Astrocyte (in vitro differentiated cells and primary cell): ENCODE results near the gene BLOC1S4. TPM values are rescaled to one million over a fixed set of nuclear protein-coding genes. Genes with fewer than 3 reads are reported as not detected.

Source experiments
- DNase-seq: peaks from one replicate; pipeline ENCODE4 v3.0.0-alpha.2; 2010; ENCODE audit warnings: low read depth
- FAIRE-seq: peaks from 2 replicates; lab custom pipeline; 2011; peaks lifted over from hg19 to GRCh38; lab: Jason Lieb, UNC
- H2AFZ ChIP-seq: 2 replicates; pipeline ENCODE4 v1.6.0; 2012; ENCODE audit warnings: low read depth, low read length, inconsistent platforms
- H3K27ac ChIP-seq: 2 replicates; pipeline ENCODE4 v1.5.1; 2011; ENCODE audit warnings: low read depth, low read length, inconsistent platforms
- H3K27me3 ChIP-seq: 2 replicates; pipeline ENCODE4 v1.6.0; 2011; ENCODE audit warnings: low read length, inconsistent platforms; ENCODE audit not compliant: insufficient read depth
- H3K36me3 ChIP-seq: 2 replicates; pipeline ENCODE4 v1.5.1; 2011; ENCODE audit warnings: low read length, inconsistent platforms; ENCODE audit not compliant: insufficient read depth
- H3K4me1 ChIP-seq: 2 replicates; pipeline ENCODE4 v1.5.1; 2011; ENCODE audit warnings: low read length, inconsistent platforms; ENCODE audit not compliant: insufficient read depth
- H3K4me2 ChIP-seq: 2 replicates; pipeline ENCODE4 v1.6.0; 2012; ENCODE audit warnings: low read length, inconsistent platforms
- H3K4me3 ChIP-seq: 2 replicates; pipeline ENCODE4 v1.5.1; 2011; ENCODE audit warnings: low read depth, mild to moderate bottlenecking, low read length, inconsistent platforms; ENCODE audit not compliant: insufficient read depth
- H3K79me2 ChIP-seq: 2 replicates; pipeline ENCODE4 v1.6.0; 2012; ENCODE audit warnings: mild to moderate bottlenecking, low read length, inconsistent platforms; ENCODE audit not compliant: insufficient read depth
- H3K9ac ChIP-seq: 2 replicates; pipeline ENCODE4 v1.6.0; 2012; ENCODE audit warnings: mild to moderate bottlenecking, low read length, inconsistent platforms
- H3K9me3 ChIP-seq: 2 replicates; pipeline ENCODE4 v1.5.1; 2012; ENCODE audit warnings: low read depth, mild to moderate bottlenecking, low read length, inconsistent platforms; ENCODE audit not compliant: insufficient read depth
- H4K20me1 ChIP-seq: 2 replicates; pipeline ENCODE4 v1.6.0; 2012; ENCODE audit warnings: low read length, inconsistent platforms; ENCODE audit not compliant: insufficient read depth
- H3K27ac Mint-ChIP-seq: one replicate; pipeline ENCODE4 v1.8.0; 2021; ENCODE audit warnings: mild to moderate bottlenecking, mixed read lengths; ENCODE audit not compliant: unreplicated experiment
- H3K27me3 Mint-ChIP-seq: one replicate; pipeline ENCODE4 v1.8.0; 2021; ENCODE audit warnings: low read depth, mixed read lengths; ENCODE audit not compliant: unreplicated experiment
- H3K36me3 Mint-ChIP-seq: one replicate; pipeline ENCODE4 v1.8.0; 2021; ENCODE audit warnings: low read depth, mixed read lengths; ENCODE audit not compliant: unreplicated experiment
- H3K4me1 Mint-ChIP-seq: one replicate; pipeline ENCODE4 v1.8.0; 2021; ENCODE audit warnings: low read depth, mixed read lengths; ENCODE audit not compliant: unreplicated experiment
- H3K4me3 Mint-ChIP-seq: one replicate; pipeline ENCODE4 v1.8.0; 2021; ENCODE audit warnings: mild to moderate bottlenecking, moderate library complexity, mixed read lengths; ENCODE audit not compliant: unreplicated experiment
- H3K9me3 Mint-ChIP-seq: one replicate; pipeline ENCODE4 v1.8.0; 2021; ENCODE audit warnings: mild to moderate bottlenecking, mixed read lengths; ENCODE audit not compliant: unreplicated experiment
- EZH2 ChIP-seq: IDR thresholded peaks from 2 replicates; pipeline ENCODE4 v1.6.1; 2012; ENCODE audit warnings: mild to moderate bottlenecking, low read length, inconsistent platforms; ENCODE audit not compliant: insufficient read depth
- total RNA-seq: library from RNA; stranded (reverse); gene quantifications from 2 replicates; pipeline ENCODE4 v1.2.1, GENCODE V29; 2021
- TF ChIP-seq, protein P1 (sequence below): IDR thresholded peaks from 2 replicates; pipeline ENCODE4 v1.5.1; 2011; ENCODE audit warnings: low read depth, mild to moderate bottlenecking, inconsistent platforms, low read length, moderate library complexity; ENCODE audit not compliant: insufficient read depth

The BLOC1S4 gene
- total RNA-seq, 1 donor from 2014 or later, result 20.9 TPM

DNA sequence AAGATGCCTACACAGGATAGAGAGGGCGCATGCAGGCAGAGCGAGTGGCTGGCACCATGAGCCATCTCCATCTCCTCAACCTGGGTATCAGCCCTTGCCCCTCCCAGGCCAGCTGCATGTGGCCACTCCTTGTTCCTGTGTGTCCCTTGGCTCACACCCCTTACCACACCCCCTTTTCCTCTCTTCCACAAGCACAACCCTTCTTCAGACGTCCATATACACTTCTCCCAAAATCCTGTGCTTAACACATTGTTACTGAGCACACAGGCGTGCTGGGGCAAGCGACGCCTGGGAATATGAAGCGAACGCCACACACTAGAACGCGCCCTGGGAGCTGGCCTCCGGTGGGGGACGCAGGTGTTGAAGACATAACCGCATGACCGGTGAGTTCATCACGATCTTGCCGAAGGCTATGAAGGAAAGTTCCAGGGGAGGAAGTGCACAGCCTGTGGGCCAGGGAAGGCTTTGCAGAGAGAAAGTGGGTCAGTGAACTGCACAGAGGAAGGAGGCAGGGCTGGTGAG lies 47.4 kb downstream of the BLOC1S4 start:
- H3K27ac Mint-ChIP-seq, result no peak overlapping the region
- Histone ChIP-seq H3K4me1 (peaks cover 3% of the 10 kb centered on the region), H4K20me1 (no peaks in the 10 kb centered on the region), H3K4me3 (no peak overlapping the region), H3K27ac (no peak overlapping the region), H3K9me3 (no peaks in the 10 kb centered on the region), H3K79me2 (no peaks in the 10 kb centered on the region), H2AFZ (no peak overlapping the region), H3K4me2 (no peak overlapping the region), H3K9ac (no peak overlapping the region), H3K36me3 (no peaks in the 10 kb centered on the region), H3K27me3 (no peaks in the 10 kb centered on the region)
- H3K27me3 Mint-ChIP-seq, result peaks cover 18% of the 10 kb centered on the region
- H3K36me3 Mint-ChIP-seq, result peaks cover 2% of the 10 kb centered on the region
- no peak for TF ChIP-seq EZH2
- TF ChIP-seq, protein P1, sequence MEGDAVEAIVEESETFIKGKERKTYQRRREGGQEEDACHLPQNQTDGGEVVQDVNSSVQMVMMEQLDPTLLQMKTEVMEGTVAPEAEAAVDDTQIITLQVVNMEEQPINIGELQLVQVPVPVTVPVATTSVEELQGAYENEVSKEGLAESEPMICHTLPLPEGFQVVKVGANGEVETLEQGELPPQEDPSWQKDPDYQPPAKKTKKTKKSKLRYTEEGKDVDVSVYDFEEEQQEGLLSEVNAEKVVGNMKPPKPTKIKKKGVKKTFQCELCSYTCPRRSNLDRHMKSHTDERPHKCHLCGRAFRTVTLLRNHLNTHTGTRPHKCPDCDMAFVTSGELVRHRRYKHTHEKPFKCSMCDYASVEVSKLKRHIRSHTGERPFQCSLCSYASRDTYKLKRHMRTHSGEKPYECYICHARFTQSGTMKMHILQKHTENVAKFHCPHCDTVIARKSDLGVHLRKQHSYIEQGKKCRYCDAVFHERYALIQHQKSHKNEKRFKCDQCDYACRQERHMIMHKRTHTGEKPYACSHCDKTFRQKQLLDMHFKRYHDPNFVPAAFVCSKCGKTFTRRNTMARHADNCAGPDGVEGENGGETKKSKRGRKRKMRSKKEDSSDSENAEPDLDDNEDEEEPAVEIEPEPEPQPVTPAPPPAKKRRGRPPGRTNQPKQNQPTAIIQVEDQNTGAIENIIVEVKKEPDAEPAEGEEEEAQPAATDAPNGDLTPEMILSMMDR, result no peak
- FAIRE-seq (no peak), DNase-seq (no peak)
- no peak overlapping the region for H3K4me3 Mint-ChIP-seq
- H3K9me3 Mint-ChIP-seq, result no peaks in the 10 kb centered on the region
- H3K4me1 Mint-ChIP-seq, result peaks cover 10% of the 10 kb centered on the region

GRCh38 chr4:6764976-6765620 lies 49.1 kb downstream of the BLOC1S4 start:
- H3K4me2 ChIP-seq, result no peak overlapping the region
- DNase-seq, result no peak
- no peaks in the 10 kb centered on the region for H3K9me3 ChIP-seq
- TF ChIP-seq, protein P1, result no peak
- TF ChIP-seq EZH2, result no peak
- no peaks in the 10 kb centered on the region for H3K36me3 ChIP-seq
- FAIRE-seq, result no peak
- peaks cover 9% of the 10 kb centered on the region for H3K4me1 ChIP-seq
- H3K27ac ChIP-seq, result no peak overlapping the region
- Mint-ChIP-seq H3K36me3 (peaks cover 2% of the 10 kb centered on the region), H3K27me3 (peaks cover 22% of the 10 kb centered on the region), H3K27ac (no peak overlapping the region), H3K4me3 (no peak overlapping the region), H3K9me3 (no peaks in the 10 kb centered on the region), H3K4me1 (peaks cover 15% of the 10 kb centered on the region)
- no peaks in the 10 kb centered on the region for H3K27me3 ChIP-seq
- H3K79me2 ChIP-seq, result no peaks in the 10 kb centered on the region
- H4K20me1 ChIP-seq, result no peaks in the 10 kb centered on the region
- H3K9ac ChIP-seq, result no peak overlapping the region
- no peak overlapping the region for H2AFZ ChIP-seq
- no peak overlapping the region for H3K4me3 ChIP-seq

- no peak for TF ChIP-seq EZH2
- TF ChIP-seq, protein P1, result no peak
Measured at GRCh38 chr4:6765703-6766102, 49.7 kb downstream of the BLOC1S4 start.

More at GRCh38 chr4:6765703-6766102, 49.7 kb downstream of the BLOC1S4 start:
- Mint-ChIP-seq H3K4me1 (peaks cover 15% of the 10 kb centered on the region), H3K27ac (no peak overlapping the region), H3K27me3 (peaks cover 27% of the 10 kb centered on the region), H3K9me3 (no peaks in the 10 kb centered on the region), H3K36me3 (peaks cover 2% of the 10 kb centered on the region), H3K4me3 (no peak overlapping the region)
- Histone ChIP-seq H3K4me3 (no peak overlapping the region), H4K20me1 (no peaks in the 10 kb centered on the region), H3K36me3 (no peaks in the 10 kb centered on the region), H3K9ac (no peak overlapping the region), H3K79me2 (no peaks in the 10 kb centered on the region), H3K27ac (no peak overlapping the region), H3K4me2 (no peak overlapping the region), H3K9me3 (no peaks in the 10 kb centered on the region), H2AFZ (no peak overlapping the region), H3K27me3 (no peaks in the 10 kb centered on the region), H3K4me1 (peaks cover 9% of the 10 kb centered on the region)
- no peak for DNase-seq
- FAIRE-seq, result no peak
